Motor neuron (in vitro differentiated cells): ENCODE measurements around the gene CAMK2N1. TPM values are rescaled to one million over a fixed set of nuclear protein-coding genes. Genes with fewer than 3 reads are reported as not detected.
A peak's percentile ranks its signal among the peaks of the same experiment; 100 is the strongest.

Source experiments
- ATAC-seq, 8 experiments: fragments of 200-7000 bp; cut with Tn5 transposase; replicated peaks in 6 of 8; 2 replicates each; pipeline ENCODE4 v1.8.0; 2021; ENCODE audit warnings: mild to moderate bottlenecking in 8 of 8, moderate library complexity in 8 of 8
- H3K27ac ChIP-seq, 2 donors: fragments of 250-450 bp; sonication (Bioruptor Pico); 2 replicates each; pipeline ENCODE4 v1.9.0; 2021; ENCODE audit warnings: antibody characterized with exemption in 2 of 2, mild to moderate bottlenecking in 2 of 2, moderate library complexity in 1 of 2
- H3K4me1 ChIP-seq, 2 donors: fragments of 250-450 bp; sonication (Bioruptor Pico); replicated peaks in 1 of 2; 2 replicates each; pipeline ENCODE4 v1.6.1; 2021; ENCODE audit warnings: antibody characterized with exemption in 2 of 2, mild to moderate bottlenecking in 2 of 2, moderate library complexity in 1 of 2
- H3K4me3 ChIP-seq, 5 donors: fragments of 250-450 bp; sonication (Bioruptor Pico); 2 replicates each; pipeline ENCODE4 v1.9.0; 2021; ENCODE audit warnings: antibody characterized with exemption in 5 of 5, mild to moderate bottlenecking in 5 of 5, moderate library complexity in 4 of 5
- WGBS, 10 experiments: fragments of 450-650 bp; shearing (Covaris generic); methylation state at CpG; one replicate each; pipeline ENCODE4 v1.0.0; 2022; 5-methylcytosine and 5-hydroxymethylcytosine counted together
- in situ Hi-C, 9 experiments: fragments of 400-800 bp; cut with MboI; loops; one replicate each; pipeline ENCODE4 v1.15.0; 2021; ENCODE audit warnings: low sequenced_read_pairs in 9 of 9, low pct_unique_long_range_greater_than_20kb in 2 of 9; ENCODE audit not compliant: unreplicated experiment in 9 of 9
- total RNA-seq, 8 experiments: library from RNA; unstranded; fragments of 300-600 nt; gene quantifications; 2 replicates each; pipeline versions ENCODE4 v1.2.3 to v1.2.4, GENCODE V29; 2022

Gene CAMK2N1
- total RNA-seq, 8 experiments from 2014 or later: 2.9 to 120 (median 61.0) TPM

- H3K27ac ChIP-seq: peak overlapping the region; percentile 94
- no peak for ATAC-seq
These were observed 2.7 kb downstream of the CAMK2N1 start for GRCh38 chr1:20483098-20483832.

GRCh38 chr1:20481643-20482498, 4.1 kb downstream of the CAMK2N1 start:
- 0 to 100% (median 44%) methylated on average over 1 to 7 of the region's 10 CpGs; no CpG with 5 or more reads in 5 of the 10 experiments for WGBS, 10 experiments
- in situ Hi-C loops: loop anchor here in 6 of 9 experiments (25.0 kb wide), 5 partner anchors 120 to 570 kb away; partner anchors contain the start of gene PLA2G2E (in 2 of the 6)
- ATAC-seq: no peak
- H3K4me1 ChIP-seq: peaks cover 60 to 63% of the 10 kb centered on the region in 2 donors
- no peak overlapping the region for H3K4me3 ChIP-seq
- H3K27ac ChIP-seq: peak overlapping the region; percentile 67 to 75

More at GRCh38 chr1:20483098-20483832, 2.7 kb downstream of the CAMK2N1 start:
- in situ Hi-C loops: loop anchor here in 6 of 9 experiments (25.0 kb wide), 5 partner anchors 121 to 571 kb away; partner anchors contain the start of gene PLA2G2E (in 2 of the 6)
- Histone ChIP-seq H3K4me3 (peak overlapping the region; percentile 70 to 94 (median 93)), H3K4me1 (peaks cover 49 to 53% of the 10 kb centered on the region in 2 donors)
- WGBS, 10 experiments: 22 to 87% (median 38%) methylated on average over 5 to 16 of the region's 16 CpGs

- H3K27ac ChIP-seq: peak overlapping the region; percentile 67 to 75
- in situ Hi-C loops: loop anchor here in 6 of 9 experiments (25.0 kb wide), 5 partner anchors 119 to 569 kb away; partner anchors contain the start of gene PLA2G2E (in 2 of the 6)
- peak in 5 of 8 experiments; percentile 1 to 6 (median 5) for ATAC-seq
- peaks cover 68 to 70% of the 10 kb centered on the region in 2 donors for H3K4me1 ChIP-seq
- 24 to 80% (median 37%) methylated on average over 1 to 7 of the region's 7 CpGs; no CpG with 5 or more reads in 2 of the 10 experiments for WGBS, 10 experiments
- no peak overlapping the region for H3K4me3 ChIP-seq
These were observed 4.9 kb downstream of the CAMK2N1 start for GRCh38 chr1:20480951-20481617.

- ATAC-seq: peak in 2 of 8 experiments; percentile 2 to 4
- Histone ChIP-seq H3K4me1 (peaks cover 73% of the 10 kb centered on the region in 2 donors), H3K27ac (peak overlapping the region; percentile 67 to 75), H3K4me3 (no peak overlapping the region)
- in situ Hi-C loops: loop anchor here in 6 of 9 experiments (25.0 kb wide), 5 partner anchors 118 to 568 kb away; partner anchors contain the start of gene PLA2G2E (in 2 of the 6)
- 9 to 74% (median 24%) methylated on average over 1 to 10 of the region's 10 CpGs; no CpG with 5 or more reads in 2 of the 10 experiments for WGBS, 10 experiments
These were observed 5.6 kb downstream of the CAMK2N1 start for GRCh38 chr1:20480243-20480944.

GRCh38 chr1:20479840-20480239, 6.2 kb downstream of the CAMK2N1 start:
- Histone ChIP-seq H3K27ac (peak overlapping the region; percentile 24 to 75), H3K4me3 (no peak overlapping the region), H3K4me1 (peaks cover 73% of the 10 kb centered on the region in 2 donors)
- 7 to 86% (median 17%) methylated on average over 2 to 4 of the region's 4 CpGs; no CpG with 5 or more reads in 3 of the 10 experiments for WGBS, 10 experiments
- in situ Hi-C loops: loop anchor here in 6 of 9 experiments (25.0 kb wide), 5 partner anchors 118 to 568 kb away; partner anchors contain the start of gene PLA2G2E (in 2 of the 6)
- ATAC-seq: peak in 2 of 8 experiments; percentile 0 to 2

GRCh38 chr1:20478057-20478635, 7.9 kb downstream of the CAMK2N1 start:
- WGBS, 10 experiments: 0 to 40% (median 20%) methylated on average over 1 to 5 of the region's 5 CpGs; no CpG with 5 or more reads in 1 of the 10 experiments
- peak in 6 of 8 experiments; percentile 26 to 75 (median 58) for ATAC-seq
- Histone ChIP-seq H3K4me3 (no peak overlapping the region), H3K4me1 (peaks cover 78% of the 10 kb centered on the region in 2 donors), H3K27ac (peak overlapping the region; percentile 81 to 83)
- in situ Hi-C loops: loop anchor here in 6 of 9 experiments (25.0 kb wide), 5 partner anchors 116 to 566 kb away; partner anchors contain the start of gene PLA2G2E (in 2 of the 6)

GRCh38 chr1:20477348-20478056, 8.5 kb downstream of the CAMK2N1 start:
- no peak overlapping the region for H3K4me3 ChIP-seq
- ATAC-seq: peak in 5 of 8 experiments; percentile 6 to 32 (median 21)
- 0 to 38% (median 9%) methylated on average over 1 to 8 of the region's 10 CpGs for WGBS, 10 experiments
- H3K27ac ChIP-seq: peak overlapping the region; percentile 81 to 83
- in situ Hi-C loops: loop anchor here in 6 of 9 experiments (25.0 kb wide), 5 partner anchors 115 to 565 kb away; partner anchors contain the start of gene PLA2G2E (in 2 of the 6)
- peaks cover 76 to 79% of the 10 kb centered on the region in 2 donors for H3K4me1 ChIP-seq

- 0 to 55% (median 21%) methylated on average over 1 to 27 of the region's 33 CpGs; no CpG with 5 or more reads in 2 of the 10 experiments for WGBS, 10 experiments
- Histone ChIP-seq H3K4me1 (peaks cover 67 to 68% of the 10 kb centered on the region in 2 donors), H3K27ac (peak overlapping the region; percentile 81 to 83), H3K4me3 (no peak overlapping the region)
- peak; percentile 7 to 62 (median 30) for ATAC-seq
- in situ Hi-C loops: loop anchor here in 6 of 9 experiments (25.0 kb wide), 5 partner anchors 114 to 564 kb away; partner anchors contain the start of gene PLA2G2E (in 2 of the 6)
These were observed 9.6 kb downstream of the CAMK2N1 start for GRCh38 chr1:20476265-20477038.

GRCh38 chr1:20474996-20475395, 11.0 kb downstream of the CAMK2N1 start:
- 33 to 100% (median 60%) methylated on average over 1 to 7 of the region's 7 CpGs; no CpG with 5 or more reads in 7 of the 10 experiments for WGBS, 10 experiments
- no peak for ATAC-seq
- in situ Hi-C loops: loop anchor here in 6 of 9 experiments (25.0 kb wide), 5 partner anchors 113 to 563 kb away; partner anchors contain the start of gene PLA2G2E (in 2 of the 6)
- Histone ChIP-seq H3K4me1 (peaks cover 54 to 56% of the 10 kb centered on the region in 2 donors), H3K27ac (no peak overlapping the region), H3K4me3 (no peak overlapping the region)
